ENCODE measurements around the gene PPP1R12C. TPM values are rescaled to one million over a fixed set of nuclear protein-coding genes. Genes with fewer than 3 reads are reported as not detected.

Gene PPP1R12C
- total RNA-seq, 5 donors from 2014 or later (not counting 1 experiment from before 2014, with no cell fraction given), result 129 to 197 (median 173) TPM

GRCh38 chr19:55082020-55082851, 35.2 kb downstream of the PPP1R12C start:
- peaks cover 39 to 51% of the 10 kb centered on the region in 2 donors for H3K27me3 Mint-ChIP-seq
- H3K4me1 ChIP-seq (ENCODE audit: control insufficient read depth in 1 of 2, extremely low read depth in 1 of 2, insufficient read depth in 2 of 2, low read length in 2 of 2), result peaks cover 4 to 42% of the 10 kb centered on the region in 2 experiments
- WGBS (ENCODE audit: insufficient coverage), result 7% methylated on average over 59 of the region's 64 CpGs
- H3K4me3 ChIP-seq (ENCODE audit: control insufficient read depth in 1 of 2, extremely low read depth in 1 of 2, low read length in 1 of 2), result peak overlapping the region; percentile 55 to 69
- no peaks in the 10 kb centered on the region for H3K36me3 Mint-ChIP-seq
- peak in 21 of 35 experiments; percentile 9 to 58 (median 28) for DNase-seq
- ATAC-seq (replicated peaks in 1 of 4), result peak in 1 of 4 experiments; percentile 14
- peaks cover 24 to 36% (median 26%) of the 10 kb centered on the region in 3 donors for H3K4me1 Mint-ChIP-seq
- H3K4me3 Mint-ChIP-seq, result peak overlapping the region; percentile 74 to 79 (median 77)
- CTCF ChIA-PET, result no interaction called here
- no peaks in the 10 kb centered on the region for H3K9me3 Mint-ChIP-seq
- POLR2A ChIA-PET, result no interaction called here
- H3K27ac ChIP-seq (ENCODE audit: low read length), result no peak overlapping the region
- H3K27ac Mint-ChIP-seq, result no peak overlapping the region
- H3K9me3 ChIP-seq, result no peaks in the 10 kb centered on the region
- H3K36me3 ChIP-seq (ENCODE audit: control insufficient read depth in 2 of 2, extremely low read depth in 1 of 2, insufficient read depth in 1 of 2, low read length in 1 of 2), result no peaks in the 10 kb centered on the region
- H3K27me3 ChIP-seq (replicated peaks in 1 of 2; ENCODE audit: control insufficient read depth in 2 of 2, extremely low read depth in 1 of 2, insufficient read depth in 2 of 2, low read length in 1 of 2), result peaks cover 7 to 83% of the 10 kb centered on the region in 2 experiments

GRCh38 chr19:55081770-55082019, 35.7 kb downstream of the PPP1R12C start:
- H3K27me3 ChIP-seq (replicated peaks in 1 of 2; ENCODE audit: control insufficient read depth in 2 of 2, extremely low read depth in 1 of 2, insufficient read depth in 2 of 2, low read length in 1 of 2), result peaks cover 7 to 79% of the 10 kb centered on the region in 2 experiments
- Mint-ChIP-seq H3K27me3 (peaks cover 41 to 52% of the 10 kb centered on the region in 2 donors), H3K9me3 (no peaks in the 10 kb centered on the region), H3K4me3 (peak overlapping the region; percentile 77 to 79 (median 79)), H3K36me3 (no peaks in the 10 kb centered on the region), H3K27ac (no peak overlapping the region), H3K4me1 (peaks cover 23 to 34% (median 24%) of the 10 kb centered on the region in 3 donors)
- DNase-seq, result no peak
- ChIA-PET CTCF (no interaction called here), POLR2A (no interaction called here)
- peaks cover 4 to 36% of the 10 kb centered on the region in 2 experiments for H3K4me1 ChIP-seq (ENCODE audit: control insufficient read depth in 1 of 2, extremely low read depth in 1 of 2, insufficient read depth in 2 of 2, low read length in 2 of 2)
- no peak overlapping the region for H3K27ac ChIP-seq (ENCODE audit: low read length)
- H3K36me3 ChIP-seq (ENCODE audit: control insufficient read depth in 2 of 2, extremely low read depth in 1 of 2, insufficient read depth in 1 of 2, low read length in 1 of 2), result no peaks in the 10 kb centered on the region
- 15% methylated on average over 4 of the region's 22 CpGs for WGBS (ENCODE audit: insufficient coverage)
- peak overlapping the region; percentile 55 to 69 for H3K4me3 ChIP-seq (ENCODE audit: control insufficient read depth in 1 of 2, extremely low read depth in 1 of 2, low read length in 1 of 2)
- no peak for ATAC-seq (replicated peaks in 1 of 4)
- H3K9me3 ChIP-seq, result no peaks in the 10 kb centered on the region

- peak; percentile 69 to 92 (median 82) for DNase-seq
- Histone ChIP-seq H3K4me3 (ENCODE audit: control insufficient read depth in 1 of 2, extremely low read depth in 1 of 2, low read length in 1 of 2) (peak overlapping the region; percentile 55 to 69), H3K27me3 (replicated peaks in 1 of 2; ENCODE audit: control insufficient read depth in 2 of 2, extremely low read depth in 1 of 2, insufficient read depth in 2 of 2, low read length in 1 of 2) (peaks cover 7 to 78% of the 10 kb centered on the region in 2 experiments), H3K9me3 (no peaks in the 10 kb centered on the region), H3K36me3 (ENCODE audit: control insufficient read depth in 2 of 2, extremely low read depth in 1 of 2, insufficient read depth in 1 of 2, low read length in 1 of 2) (no peaks in the 10 kb centered on the region), H3K4me1 (ENCODE audit: control insufficient read depth in 1 of 2, extremely low read depth in 1 of 2, insufficient read depth in 2 of 2, low read length in 2 of 2) (peaks cover 4 to 32% of the 10 kb centered on the region in 2 experiments), H3K27ac (ENCODE audit: low read length) (no peak overlapping the region)
- no peaks in the 10 kb centered on the region for H3K9me3 Mint-ChIP-seq
- peak overlapping the region in 1 of 2 donors; percentile 69 for H3K27ac Mint-ChIP-seq
- ChIA-PET POLR2A (no interaction called here), CTCF (no interaction called here)
- no peaks in the 10 kb centered on the region for H3K36me3 Mint-ChIP-seq
- peak overlapping the region; percentile 77 to 79 (median 79) for H3K4me3 Mint-ChIP-seq
- peaks cover 44 to 55% of the 10 kb centered on the region in 2 donors for H3K27me3 Mint-ChIP-seq
- WGBS (ENCODE audit: insufficient coverage), result under 1% methylated on average over 55 of the region's 60 CpGs
- peak; percentile 82 to 88 (median 86) for ATAC-seq (replicated peaks in 1 of 4)
- H3K4me1 Mint-ChIP-seq, result peaks cover 23 to 34% (median 24%) of the 10 kb centered on the region in 3 donors
Measured at GRCh38 chr19:55080968-55081769, 36.3 kb downstream of the PPP1R12C start.

GRCh38 chr19:55080121-55080967, 37.1 kb downstream of the PPP1R12C start:
- ChIA-PET CTCF (no interaction called here), POLR2A (interaction anchor here in 1 of 2 donors (0.6 kb wide), 1 partner anchor 917 kb away, joined by 4 read pairs; no protein-coding TSS in a partner anchor)
- Histone ChIP-seq H3K27me3 (replicated peaks in 1 of 2; ENCODE audit: control insufficient read depth in 2 of 2, extremely low read depth in 1 of 2, insufficient read depth in 2 of 2, low read length in 1 of 2) (peaks cover 5 to 78% of the 10 kb centered on the region in 2 experiments), H3K9me3 (no peaks in the 10 kb centered on the region), H3K4me1 (ENCODE audit: control insufficient read depth in 1 of 2, extremely low read depth in 1 of 2, insufficient read depth in 2 of 2, low read length in 2 of 2) (peaks cover 4 to 32% of the 10 kb centered on the region in 2 experiments), H3K27ac (ENCODE audit: low read length) (no peak overlapping the region), H3K36me3 (ENCODE audit: control insufficient read depth in 2 of 2, extremely low read depth in 1 of 2, insufficient read depth in 1 of 2, low read length in 1 of 2) (no peaks in the 10 kb centered on the region), H3K4me3 (ENCODE audit: control insufficient read depth in 1 of 2, extremely low read depth in 1 of 2, low read length in 1 of 2) (peak overlapping the region; percentile 55 to 69)
- Mint-ChIP-seq H3K27ac (no peak overlapping the region), H3K4me1 (peaks cover 23 to 32% (median 24%) of the 10 kb centered on the region in 3 donors), H3K27me3 (peaks cover 42 to 50% of the 10 kb centered on the region in 2 donors), H3K36me3 (no peaks in the 10 kb centered on the region), H3K9me3 (no peaks in the 10 kb centered on the region), H3K4me3 (peak overlapping the region; percentile 77 to 79 (median 79))
- peak; percentile 33 to 47 (median 39) for ATAC-seq (replicated peaks in 1 of 4)
- DNase-seq, result peak in 33 of 35 experiments; percentile 20 to 69 (median 55)
- WGBS (ENCODE audit: insufficient coverage), result 8% methylated on average over 40 of the region's 55 CpGs

DNA sequence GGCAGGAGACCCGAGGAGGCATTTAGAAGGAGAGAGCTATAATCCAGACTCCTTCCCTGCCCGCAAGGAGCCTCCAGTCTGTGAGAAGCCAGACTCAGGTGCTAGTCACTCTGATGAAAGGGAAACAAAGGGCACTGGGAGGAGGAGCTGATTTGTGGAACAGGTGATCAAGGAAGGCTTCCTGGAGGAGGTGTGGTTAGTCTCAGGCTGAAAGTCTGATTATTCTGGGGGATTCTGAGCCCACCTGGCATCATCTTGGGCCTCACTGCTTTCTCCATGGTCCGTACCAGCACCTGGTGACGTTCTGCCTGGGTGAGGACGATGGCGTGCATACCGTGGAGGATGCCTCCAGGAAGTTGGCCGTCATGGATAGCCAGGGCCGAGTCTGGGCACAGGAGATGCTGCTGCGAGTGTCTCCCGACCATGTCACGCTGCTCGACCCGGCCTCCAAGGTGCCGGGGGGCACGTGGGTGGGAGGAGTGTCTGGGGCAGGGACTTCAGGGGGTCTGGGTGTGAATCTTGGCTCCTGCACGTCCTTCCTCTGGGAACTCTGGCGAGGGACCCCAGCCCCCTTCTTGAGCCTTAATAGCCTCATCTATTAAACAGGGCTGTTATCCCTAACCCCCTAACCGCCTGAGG, 37.9 kb downstream of the PPP1R12C start:
- Mint-ChIP-seq H3K27me3 (peaks cover 38 to 49% of the 10 kb centered on the region in 2 donors), H3K9me3 (no peaks in the 10 kb centered on the region), H3K4me1 (peaks cover 23 to 32% (median 24%) of the 10 kb centered on the region in 3 donors), H3K27ac (peak overlapping the region in 1 of 2 donors; percentile 32), H3K4me3 (peak overlapping the region; percentile 77 to 79 (median 79)), H3K36me3 (no peaks in the 10 kb centered on the region)
- H3K27ac ChIP-seq (ENCODE audit: low read length), result no peak overlapping the region
- no peak for ATAC-seq (replicated peaks in 1 of 4)
- ChIA-PET CTCF (no interaction called here), POLR2A (interaction anchor here in 1 of 2 donors (0.6 kb wide), 1 partner anchor 397 kb away, joined by 4 read pairs; no protein-coding TSS in a partner anchor)
- H3K4me3 ChIP-seq (ENCODE audit: control insufficient read depth in 1 of 2, extremely low read depth in 1 of 2, low read length in 1 of 2), result no peak overlapping the region
- H3K27me3 ChIP-seq (replicated peaks in 1 of 2; ENCODE audit: control insufficient read depth in 2 of 2, extremely low read depth in 1 of 2, insufficient read depth in 2 of 2, low read length in 1 of 2), result peaks cover 4 to 80% of the 10 kb centered on the region in 2 experiments
- H3K36me3 ChIP-seq (ENCODE audit: control insufficient read depth in 2 of 2, extremely low read depth in 1 of 2, insufficient read depth in 1 of 2, low read length in 1 of 2), result no peaks in the 10 kb centered on the region
- peaks cover 4 to 32% of the 10 kb centered on the region in 2 experiments for H3K4me1 ChIP-seq (ENCODE audit: control insufficient read depth in 1 of 2, extremely low read depth in 1 of 2, insufficient read depth in 2 of 2, low read length in 2 of 2)
- no peaks in the 10 kb centered on the region for H3K9me3 ChIP-seq
- 92% methylated on average over 11 of the region's 19 CpGs for WGBS (ENCODE audit: insufficient coverage)
- no peak for DNase-seq

All from T-cell (primary cell).